Posterior cingulate gyrus (tissue), 11 donors: ENCODE results near the gene TMEM98.
"Not testable (repeated sequence)": the region's sequence is repeated elsewhere in the genome, so short reads cannot be mapped to it uniquely, and the experiment has no call there.

Experiments used
- DNase-seq, 10 donors: peaks; one replicate each; pipeline versions ENCODE4 v3.0.0 to v3.0.0-alpha.2; 2020 to 2021; ENCODE audit warnings: mixed read lengths in 3 of 10
- intact Hi-C: fragments of 100-400 bp; cut with DNase I; formaldehyde crosslinking; loops from one replicate; pipeline ENCODE4 v1.15.1; 2023

Gene TMEM98

GRCh38 chr17:32913593-32913992 lies 14.4 kb upstream of the TMEM98 start:
- DNase-seq = no peak
- intact Hi-C loops = loop anchor here (2.0 kb wide), 1 partner anchor 131 kb away; no protein-coding TSS in a partner anchor

- DNase-seq = no peak
- intact Hi-C loops = no loop called here
These were observed 13.8 kb upstream of the TMEM98 start for GRCh38 chr17:32914181-32914580.

GRCh38 chr17:32915245-32915644 lies 12.7 kb upstream of the TMEM98 start:
- intact Hi-C loops = no loop called here
- DNase-seq = no peak

- no peak for DNase-seq
- intact Hi-C loops = no loop called here
These were observed 11.8 kb upstream of the TMEM98 start for GRCh38 chr17:32916134-32916533.

GRCh38 chr17:32917081-32917480 lies 10.9 kb upstream of the TMEM98 start:
- intact Hi-C loops = no loop called here
- DNase-seq = no peak

GRCh38 chr17:32917842-32918241 lies 10.1 kb upstream of the TMEM98 start:
- intact Hi-C loops = no loop called here
- DNase-seq = no peak

- intact Hi-C loops, DNase-seq: not testable (repeated sequence)
These were observed 8.1 kb upstream of the TMEM98 start for GRCh38 chr17:32919876-32920275.

- intact Hi-C loops = no loop called here
- DNase-seq = no peak
These were observed 7.7 kb upstream of the TMEM98 start for GRCh38 chr17:32920293-32920692.

- intact Hi-C loops = no loop called here
- DNase-seq = no peak
These were observed 6.9 kb upstream of the TMEM98 start for GRCh38 chr17:32921017-32921416.

- intact Hi-C loops, DNase-seq: not testable (repeated sequence)
These were observed 4.0 kb upstream of the TMEM98 start for GRCh38 chr17:32923905-32924304.

- intact Hi-C loops = loop anchor here (5.0 kb wide), 1 partner anchor 49 kb away; the partner anchor contains the start of gene MYO1D
- DNase-seq = no peak
These were observed 1.8 kb upstream of the TMEM98 start for GRCh38 chr17:32926183-32926582.

GRCh38 chr17:32926789-32927188 lies 1.2 kb upstream of the TMEM98 start:
- intact Hi-C loops = loop anchor here (5.0 kb wide), 1 partner anchor 49 kb away; the partner anchor contains the start of gene MYO1D
- not testable (repeated sequence) for DNase-seq

GRCh38 chr17:32927201-32927723 lies 691 bp upstream of the TMEM98 start:
- no peak for DNase-seq
- intact Hi-C loops = loop anchor here (5.0 kb wide), 1 partner anchor 50 kb away; the partner anchor contains the start of gene MYO1D

- intact Hi-C loops = loop anchor here (5.0 kb wide), 1 partner anchor 52 kb away; the partner anchor contains the start of gene MYO1D
These were observed 908 bp downstream of the TMEM98 start for GRCh38 chr17:32928586-32929535.

GRCh38 chr17:32929588-32929987 lies 1.6 kb downstream of the TMEM98 start:
- intact Hi-C loops = loop anchor here (5.0 kb wide), 1 partner anchor 52 kb away; the partner anchor contains the start of gene MYO1D
- no peak for DNase-seq

More at GRCh38 chr17:32928586-32929535, 908 bp downstream of the TMEM98 start:
- no peak for DNase-seq

GRCh38 chr17:32930512-32930911 lies 2.6 kb downstream of the TMEM98 start:
- intact Hi-C loops = no loop called here
- DNase-seq = no peak

- peak in 1 of 10 donors; percentile 25 for DNase-seq
- intact Hi-C loops = no loop called here
These were observed 3.7 kb downstream of the TMEM98 start for GRCh38 chr17:32931686-32932085.

- intact Hi-C loops = no loop called here
- no peak for DNase-seq
These were observed 5.9 kb downstream of the TMEM98 start for GRCh38 chr17:32933881-32934280.

- intact Hi-C loops = loop anchor here (5.0 kb wide), 1 partner anchor 153 kb away; no protein-coding TSS in a partner anchor
- no peak for DNase-seq
These were observed 7.8 kb downstream of the TMEM98 start for GRCh38 chr17:32935726-32936125.

- intact Hi-C loops = loop anchor here (5.0 kb wide), 1 partner anchor 154 kb away; no protein-coding TSS in a partner anchor
These were observed 8.4 kb downstream of the TMEM98 start for GRCh38 chr17:32936186-32936893.

More at GRCh38 chr17:32936186-32936893, 8.4 kb downstream of the TMEM98 start:
- peak in 1 of 10 donors; percentile 85 for DNase-seq
